Nephron (organoid): ENCODE measurements around the gene AOC3.

Experiments used
- H3K27ac Mint-ChIP-seq, 3 experiments: 2 replicates each; pipeline ENCODE4 v1.8.0; 2020; ENCODE audit warnings: mixed read lengths in 3 of 3, mild to moderate bottlenecking in 2 of 3, moderate library complexity in 1 of 3
- H3K27me3 Mint-ChIP-seq: 2 replicates; pipeline ENCODE4 v1.8.0; 2021; ENCODE audit warnings: low read depth, mild to moderate bottlenecking, moderate library complexity, mixed read lengths
- H3K36me3 Mint-ChIP-seq: 2 replicates; pipeline ENCODE4 v1.8.0; 2020; ENCODE audit warnings: low read depth, mixed read lengths
- H3K4me1 Mint-ChIP-seq: 2 replicates; pipeline ENCODE4 v1.8.0; 2020; ENCODE audit warnings: mixed read lengths
- H3K4me3 Mint-ChIP-seq, 3 experiments: 2 replicates each; pipeline ENCODE4 v1.8.0; 2020; ENCODE audit warnings: mild to moderate bottlenecking in 3 of 3, mixed read lengths in 3 of 3, moderate library complexity in 2 of 3
- H3K9me3 Mint-ChIP-seq: 2 replicates; pipeline ENCODE4 v1.8.0; 2020; ENCODE audit warnings: mixed read lengths
- CTCF ChIP-seq, 3 experiments: fragments of 200-600 bp; sonication (generic); IDR thresholded peaks; one replicate each; pipeline ENCODE4 v1.5.0; 2021; ENCODE audit warnings: antibody characterized with exemption in 3 of 3; ENCODE audit not compliant: unreplicated experiment in 3 of 3

AOC3 gene

GRCh38 chr17:42906772-42907446, 55.9 kb downstream of the AOC3 start:
- Mint-ChIP-seq H3K9me3 (no peaks in the 10 kb centered on the region), H3K27ac (no peak overlapping the region), H3K4me1 (no peaks in the 10 kb centered on the region), H3K27me3 (peaks cover 34% of the 10 kb centered on the region), H3K4me3 (no peak overlapping the region), H3K36me3 (no peaks in the 10 kb centered on the region)
- no peak for TF ChIP-seq CTCF (IDR thresholded peaks at IDR 0.05; ENCODE audit: unreplicated experiment in 3 of 3)
